BJ (cell line): ENCODE data around the gene PROSER3. TPM values are rescaled to one million over a fixed set of nuclear protein-coding genes. Genes with fewer than 3 reads are reported as not detected.

ENCODE experiments used
- CTCF ChIA-PET: fragments of 350-600 bp; formaldehyde crosslinking; extraction: SDS; loops from one replicate; lab custom pipeline; 2021; ENCODE audit warnings: antibody characterized with exemption, inconsistent platforms; lab: Yijun Ruan, JAX
- POLR2A ChIA-PET: fragments of 300-600 bp; sonication (Branson Sonifier 250); formaldehyde crosslinking; extraction: SDS; loops from one replicate; lab custom pipeline; 2021; ENCODE audit warnings: antibody characterized with exemption; lab: Charles Lee
- DNase-seq: peaks from one replicate; pipeline ENCODE4 v3.0.0-alpha.2; 2011; ENCODE audit warnings: low read depth
- H3K27me3 ChIP-seq: 2 replicates; pipeline ENCODE4 v1.6.0; 2011; ENCODE audit warnings: low read length; ENCODE audit not compliant: control insufficient read depth, insufficient read depth
- H3K36me3 ChIP-seq: 2 replicates; pipeline ENCODE4 v1.5.1; 2011; ENCODE audit warnings: low read length; ENCODE audit not compliant: control insufficient read depth, insufficient read depth
- H3K4me3 ChIP-seq: 2 replicates; pipeline ENCODE4 v1.5.1; 2011; ENCODE audit warnings: low read depth, mild to moderate bottlenecking, control low read depth, low read length
- CTCF ChIP-seq: IDR thresholded peaks from 2 replicates; pipeline ENCODE4 v1.5.1; 2011; ENCODE audit warnings: low read depth, mild to moderate bottlenecking, control low read depth, inconsistent platforms, low read length, moderate library complexity; ENCODE audit not compliant: insufficient read depth
- polyA minus RNA-seq: library from RNA; depleted of rRNA, polyadenylated mRNA; stranded (reverse); fragments of >200 nt; gene quantifications from 2 replicates; pipeline ENCODE4 v1.2.3, GENCODE V29; 2011; rRNA and poly(A)+ RNA removed
- polyA plus RNA-seq: library from polyadenylated mRNA; depleted of rRNA; stranded (reverse); fragments of >200 nt; gene quantifications from 2 replicates; pipeline ENCODE4 v1.2.3, GENCODE V29; 2011; rRNA removed

PROSER3 gene
- polyA plus RNA-seq, result 6.9 and 9.4 TPM in 2 replicates
- polyA minus RNA-seq, result 16.6 and 18.2 TPM in 2 replicates

DNA sequence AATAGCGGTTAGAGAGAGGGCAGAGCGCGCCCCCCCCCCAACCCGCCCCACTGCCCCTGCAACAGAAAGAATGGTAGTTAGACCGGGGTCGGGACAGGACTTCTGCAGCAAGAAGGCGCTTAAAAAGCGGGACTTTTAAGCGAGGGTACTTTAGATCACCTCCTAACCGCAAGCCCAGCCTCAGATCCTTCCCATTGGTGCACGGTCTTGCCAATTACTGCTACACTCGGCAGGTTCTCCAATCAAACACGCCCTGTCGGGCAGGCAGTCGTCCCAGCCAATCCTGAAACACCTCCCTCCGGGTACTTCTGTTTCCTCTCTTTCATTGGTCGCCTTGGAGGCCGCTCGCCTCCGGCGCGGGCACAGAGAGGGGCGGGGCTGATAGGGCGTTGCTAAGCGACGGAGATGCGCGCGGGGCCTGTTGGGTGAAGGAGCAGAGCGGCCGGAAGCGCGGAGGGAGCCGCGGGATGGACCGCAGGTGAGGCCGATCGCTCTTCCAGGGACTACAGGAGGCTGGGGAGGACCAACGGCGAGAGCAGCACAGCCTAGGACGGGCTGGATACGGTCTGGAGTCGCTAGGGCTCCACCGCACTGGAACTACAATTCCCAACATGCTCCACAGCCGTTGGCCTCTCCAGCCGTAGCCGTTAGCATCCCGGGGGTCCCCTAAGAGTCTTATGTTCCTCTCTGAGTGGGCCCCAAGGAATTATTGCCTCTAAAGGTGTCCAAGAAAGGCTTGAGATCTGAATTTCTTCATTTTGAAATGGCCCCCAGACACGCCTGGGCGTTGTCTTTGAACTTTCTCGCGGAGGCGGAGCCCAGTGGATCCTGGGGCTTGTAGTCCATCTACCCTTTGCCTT, at the start of gene PROSER3:
PROSER3 (plus strand) TSS at position 428 of the 860 bp plus-strand sequence; CDS start at position 468, 40 bp downstream.
- TF ChIP-seq CTCF, result no peak
- DNase-seq, result peak; percentile 97
- peaks cover 12% of the 10 kb centered on the region for H3K36me3 ChIP-seq
- ChIA-PET POLR2A (interaction anchor here (1.6 kb wide), 1 partner anchor 10 kb away, joined by 5 read pairs; the partner anchor contains the start of gene LIN37), CTCF (no interaction called here)
- H3K27me3 ChIP-seq, result no peaks in the 10 kb centered on the region
- H3K4me3 ChIP-seq, result peak within 1 kb of the TSS; percentile 74

GRCh38 chr19:35708391-35708790, 49.6 kb upstream of the PROSER3 start:
- no peak for TF ChIP-seq CTCF
- CTCF ChIA-PET, result interaction anchor here (0.9 kb wide), 1 partner anchor 14 kb away, joined by 3 read pairs; no protein-coding TSS in a partner anchor
- Histone ChIP-seq H3K36me3 (no peaks in the 10 kb centered on the region), H3K4me3 (no peak overlapping the region), H3K27me3 (no peaks in the 10 kb centered on the region; the same call in none of the 2 replicates)
- no peak for DNase-seq
- POLR2A ChIA-PET, result interaction anchor here (0.6 kb wide), 1 partner anchor 65 kb away, joined by 3 read pairs; no protein-coding TSS in a partner anchor

GRCh38 chr19:35710784-35711723, 46.9 kb upstream of the PROSER3 start:
- Histone ChIP-seq H3K4me3 (no peak overlapping the region), H3K27me3 (no peaks in the 10 kb centered on the region; the same call in none of the 2 replicates), H3K36me3 (no peaks in the 10 kb centered on the region)
- POLR2A ChIA-PET, result no interaction called here
- CTCF ChIA-PET, result interaction anchor here (0.6 kb wide), 1 partner anchor 37 kb away, joined by 3 read pairs; no protein-coding TSS in a partner anchor
- TF ChIP-seq CTCF, result no peak
- DNase-seq, result no peak

GRCh38 chr19:35712567-35713505, 45.1 kb upstream of the PROSER3 start:
- DNase-seq, result no peak
- CTCF ChIA-PET, result interaction anchor here (0.6 to 2.4 kb wide), 4 partner anchors 18 to 360 kb away, joined by 3 to 8 read pairs (median 3); no protein-coding TSS in a partner anchor

More at GRCh38 chr19:35712567-35713505, 45.1 kb upstream of the PROSER3 start:
- no peak overlapping the region for H3K4me3 ChIP-seq
- H3K27me3 ChIP-seq, result no peaks in the 10 kb centered on the region; the same call in none of the 2 replicates
- H3K36me3 ChIP-seq, result no peaks in the 10 kb centered on the region
- POLR2A ChIA-PET, result no interaction called here
- TF ChIP-seq CTCF, result no peak
